ENCODE data around the gene CAMK1D. TPM values are rescaled to one million over a fixed set of nuclear protein-coding genes. Genes with fewer than 3 reads are reported as not detected.
"Not testable (repeated sequence)": the region's sequence is repeated elsewhere in the genome, so short reads cannot be mapped to it uniquely, and the experiment has no call there.

CAMK1D gene
- total RNA-seq: 10 to 100 TPM; 15.4 to 15.5 TPM

DNA sequence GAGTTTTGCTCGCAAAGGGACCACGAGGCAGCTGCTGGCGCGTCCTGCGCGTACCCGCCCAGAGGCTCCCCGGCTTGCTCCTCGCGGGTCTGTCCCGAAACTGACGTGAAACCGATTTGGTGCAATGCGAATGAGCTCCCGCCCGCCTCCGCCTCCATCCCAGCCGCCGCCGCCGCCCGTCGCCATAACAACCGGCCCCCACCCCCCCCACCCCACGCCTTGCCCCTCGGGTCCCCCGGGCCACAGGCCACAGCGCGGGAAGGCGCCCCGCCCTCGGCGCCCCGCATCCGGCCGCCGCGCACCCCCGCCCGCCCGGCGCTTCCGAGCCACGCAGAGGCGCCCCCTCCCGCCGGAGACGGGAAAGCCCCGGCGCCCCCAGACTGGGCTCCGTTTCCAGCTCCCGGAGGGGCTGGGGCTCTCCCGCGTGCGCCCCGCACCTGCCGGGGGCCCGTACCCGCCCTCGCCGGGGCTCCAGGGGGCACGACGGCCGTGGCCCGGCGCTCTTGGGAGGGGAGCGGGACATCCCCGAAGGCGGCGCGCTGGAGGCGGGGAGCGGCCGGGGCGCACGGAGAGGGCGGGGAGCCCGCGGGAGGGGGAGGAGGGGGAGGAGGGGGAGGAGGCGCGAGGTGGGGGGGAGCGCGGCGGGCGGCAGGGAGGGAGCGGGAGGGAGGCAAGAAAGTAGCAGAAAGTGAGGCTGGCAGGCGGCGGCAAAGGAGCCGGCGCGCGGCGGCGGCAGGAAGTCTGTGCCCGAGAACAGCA, at the start of gene CAMK1D:
TSS of gene CAMK1D (plus strand) at position 678 of the 759 bp plus-strand sequence.
- Mint-ChIP-seq H3K36me3 (ENCODE audit: low read depth) (no peaks in the 10 kb centered on the region), H3K4me1 (peaks cover 35% of the 10 kb centered on the region), H3K27me3 (peaks cover 34% of the 10 kb centered on the region), H3K27ac (peak within 1 kb of the TSS; percentile 98), H3K4me3 (peak within 1 kb of the TSS; percentile 92), H3K9me3 (no peaks in the 10 kb centered on the region)
- peak; percentile 91 for DNase-seq
- ChIA-PET POLR2A (no interaction called here), CTCF (interaction anchor here (0.9 to 1.4 kb wide), 4 partner anchors 22 to 296 kb away, joined by 3 to 4 read pairs (median 3); no protein-coding TSS in a partner anchor)

DNA sequence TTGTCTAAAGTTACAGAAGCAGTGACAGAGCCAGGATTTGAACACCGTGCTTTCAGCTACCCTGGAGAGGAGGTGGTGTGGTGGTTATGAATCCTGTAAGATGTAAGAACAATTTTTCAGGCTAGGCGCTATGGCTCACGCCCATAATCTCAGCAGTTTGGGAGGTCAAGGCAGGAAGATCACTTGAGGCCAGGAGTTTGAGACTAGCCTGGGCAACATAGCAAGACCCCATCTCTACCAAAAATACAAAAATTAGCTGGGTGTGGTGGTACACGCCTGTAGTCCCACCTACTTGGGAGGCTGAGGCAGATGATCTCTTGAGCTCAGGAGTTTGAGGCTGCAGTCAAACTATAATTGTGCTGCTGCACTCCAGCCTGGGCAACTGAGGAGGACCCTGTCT, 48.3 kb upstream of the CAMK1D start:
- DNase-seq; H3K27ac Mint-ChIP-seq; H3K36me3 Mint-ChIP-seq (ENCODE audit: low read depth); H3K9me3 Mint-ChIP-seq; H3K4me3 Mint-ChIP-seq; H3K27me3 Mint-ChIP-seq; H3K4me1 Mint-ChIP-seq; POLR2A ChIA-PET: not testable (repeated sequence)
- CTCF ChIA-PET: interaction anchor here (0.6 kb wide), 1 partner anchor 40 kb away, joined by 3 read pairs; no protein-coding TSS in a partner anchor

DNA sequence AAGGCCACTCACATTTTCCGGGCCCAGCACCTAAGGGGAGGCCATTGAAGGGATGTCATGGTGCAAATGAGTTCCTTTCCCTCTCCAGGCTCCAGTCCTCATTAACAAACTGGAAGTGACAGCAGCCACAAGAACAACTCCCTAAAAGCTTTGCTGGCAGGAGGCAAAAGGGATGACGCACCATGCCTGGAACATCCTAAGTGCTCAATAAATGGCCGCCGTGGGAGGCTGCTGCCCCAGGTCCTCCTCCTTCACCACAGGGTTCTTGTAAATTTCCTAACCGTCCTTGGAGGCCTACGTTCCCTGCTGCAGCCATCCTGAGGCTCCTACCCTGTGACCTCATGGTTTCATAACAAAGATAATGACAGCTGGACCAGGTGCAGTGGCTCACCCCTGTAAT, 41.3 kb upstream of the CAMK1D start:
- peaks cover 2% of the 10 kb centered on the region for H3K4me1 Mint-ChIP-seq
- ChIA-PET POLR2A (no interaction called here), CTCF (no interaction called here)
- H3K4me3 Mint-ChIP-seq: no peak overlapping the region
- H3K27me3 Mint-ChIP-seq: no peaks in the 10 kb centered on the region
- H3K36me3 Mint-ChIP-seq (ENCODE audit: low read depth): no peaks in the 10 kb centered on the region
- no peak for DNase-seq
- no peak overlapping the region for H3K27ac Mint-ChIP-seq
- no peaks in the 10 kb centered on the region for H3K9me3 Mint-ChIP-seq

DNA sequence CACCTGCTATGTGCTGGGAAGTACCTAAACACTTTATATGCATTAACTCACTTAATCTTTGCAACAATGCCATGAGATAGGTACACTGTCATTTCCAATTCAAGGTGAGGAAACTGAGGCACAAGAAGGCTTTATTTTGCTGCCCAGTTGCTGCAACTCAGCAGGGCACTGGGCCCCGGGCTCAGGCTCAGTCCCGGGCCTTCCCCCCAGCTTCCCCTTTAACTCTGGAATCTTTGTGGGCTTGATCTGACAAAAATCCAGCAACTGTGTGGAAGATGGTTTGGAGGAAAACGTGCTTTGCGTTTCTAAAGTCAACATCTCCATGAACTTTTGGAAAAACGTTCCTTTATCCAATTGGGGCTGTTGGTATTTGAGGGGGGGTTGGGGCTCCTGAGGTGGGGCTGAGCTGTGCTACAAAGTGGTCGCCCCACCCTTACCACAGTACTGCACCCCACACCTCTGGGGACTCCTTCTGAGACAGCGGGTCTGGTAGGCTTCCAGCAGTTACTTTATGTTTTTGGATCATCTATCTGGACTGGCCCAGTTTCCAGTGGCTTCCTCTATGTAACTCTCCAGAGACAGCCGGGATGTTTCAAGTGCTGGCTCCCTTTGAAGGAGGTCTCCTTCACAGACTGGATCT, 40.5 kb upstream of the CAMK1D start:
- ChIA-PET POLR2A (no interaction called here), CTCF (interaction anchor here (0.6 kb wide), 1 partner anchor 31 kb away, joined by 4 read pairs; no protein-coding TSS in a partner anchor)
- H3K27ac Mint-ChIP-seq: no peak overlapping the region
- no peaks in the 10 kb centered on the region for H3K36me3 Mint-ChIP-seq (ENCODE audit: low read depth)
- no peak overlapping the region for H3K4me3 Mint-ChIP-seq
- no peaks in the 10 kb centered on the region for H3K9me3 Mint-ChIP-seq
- no peak for DNase-seq
- no peaks in the 10 kb centered on the region for H3K27me3 Mint-ChIP-seq
- H3K4me1 Mint-ChIP-seq: peaks cover 2% of the 10 kb centered on the region

DNA sequence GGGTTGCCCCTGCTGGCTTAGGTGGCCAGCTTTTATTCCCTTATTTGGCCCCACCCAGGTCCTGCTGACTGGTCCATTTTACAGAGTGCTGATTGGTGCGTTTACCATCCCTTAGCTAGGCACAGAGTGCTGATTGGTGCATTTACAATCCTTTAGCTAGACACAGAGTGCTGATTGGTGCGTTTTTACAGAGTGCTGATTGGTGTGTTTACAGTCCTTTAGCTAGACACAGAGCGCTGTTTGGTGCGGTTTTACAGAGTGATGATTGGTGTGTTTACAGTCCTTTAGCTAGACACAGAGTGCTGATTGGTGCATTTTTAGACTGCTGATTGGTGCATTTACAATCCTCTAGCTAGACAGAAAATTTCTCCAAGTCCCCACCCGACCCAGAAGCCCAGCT, 39.6 kb upstream of the CAMK1D start:
- H3K36me3 Mint-ChIP-seq (ENCODE audit: low read depth); H3K4me1 Mint-ChIP-seq; CTCF ChIA-PET; H3K27me3 Mint-ChIP-seq; POLR2A ChIA-PET; H3K4me3 Mint-ChIP-seq; H3K9me3 Mint-ChIP-seq; DNase-seq; H3K27ac Mint-ChIP-seq: not testable (repeated sequence)

DNA sequence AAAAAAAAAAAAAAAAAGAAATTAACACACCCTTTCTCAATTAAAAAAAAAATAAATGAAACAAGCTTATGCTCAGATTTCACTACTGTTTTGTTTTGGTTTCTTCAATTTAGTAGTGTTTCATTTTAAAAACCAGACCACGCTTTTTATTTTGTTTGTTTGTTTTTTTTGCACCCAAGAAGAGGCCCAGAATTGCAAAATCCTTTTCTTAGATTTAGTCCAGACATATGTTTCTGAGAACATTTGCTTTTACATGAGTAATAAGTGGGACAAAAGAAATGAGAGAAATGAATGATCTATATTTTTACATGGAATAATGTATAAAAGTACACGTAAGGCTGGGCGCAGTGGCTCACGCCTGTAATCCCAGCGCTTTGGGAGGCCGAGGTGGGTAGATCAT, 34.5 kb upstream of the CAMK1D start:
- ChIA-PET CTCF (no interaction called here), POLR2A (no interaction called here)
- DNase-seq: no peak
- H3K27ac Mint-ChIP-seq: no peak overlapping the region
- no peaks in the 10 kb centered on the region for H3K27me3 Mint-ChIP-seq
- H3K4me1 Mint-ChIP-seq: no peaks in the 10 kb centered on the region
- H3K36me3 Mint-ChIP-seq (ENCODE audit: low read depth): no peaks in the 10 kb centered on the region
- H3K4me3 Mint-ChIP-seq: no peak overlapping the region
- no peaks in the 10 kb centered on the region for H3K9me3 Mint-ChIP-seq

DNA sequence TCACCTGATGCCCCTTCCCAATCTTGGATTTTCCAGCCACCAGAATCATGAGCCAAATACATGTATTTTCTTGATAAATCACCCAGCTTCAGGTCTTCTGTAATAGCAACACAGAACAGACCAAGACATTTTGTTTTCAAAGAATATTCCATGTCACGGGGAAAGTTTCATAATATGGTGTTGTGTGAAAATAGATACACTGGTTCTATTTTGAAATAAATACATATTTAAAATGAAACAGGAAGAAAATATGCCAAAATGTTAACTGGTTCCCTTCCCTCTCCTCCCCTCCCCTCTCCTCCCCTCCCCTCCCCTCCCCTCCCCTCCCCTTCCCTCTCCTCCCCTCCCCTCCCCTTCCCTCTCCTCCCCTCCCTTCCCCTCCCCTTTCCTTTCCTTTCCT, 30.3 kb upstream of the CAMK1D start:
- ChIA-PET POLR2A (no interaction called here), CTCF (no interaction called here)
- H3K36me3 Mint-ChIP-seq (ENCODE audit: low read depth): no peaks in the 10 kb centered on the region
- H3K4me1 Mint-ChIP-seq: peaks cover 1% of the 10 kb centered on the region
- no peak for DNase-seq
- H3K4me3 Mint-ChIP-seq: no peak overlapping the region
- no peaks in the 10 kb centered on the region for H3K27me3 Mint-ChIP-seq
- no peaks in the 10 kb centered on the region for H3K9me3 Mint-ChIP-seq
- H3K27ac Mint-ChIP-seq: no peak overlapping the region

DNA sequence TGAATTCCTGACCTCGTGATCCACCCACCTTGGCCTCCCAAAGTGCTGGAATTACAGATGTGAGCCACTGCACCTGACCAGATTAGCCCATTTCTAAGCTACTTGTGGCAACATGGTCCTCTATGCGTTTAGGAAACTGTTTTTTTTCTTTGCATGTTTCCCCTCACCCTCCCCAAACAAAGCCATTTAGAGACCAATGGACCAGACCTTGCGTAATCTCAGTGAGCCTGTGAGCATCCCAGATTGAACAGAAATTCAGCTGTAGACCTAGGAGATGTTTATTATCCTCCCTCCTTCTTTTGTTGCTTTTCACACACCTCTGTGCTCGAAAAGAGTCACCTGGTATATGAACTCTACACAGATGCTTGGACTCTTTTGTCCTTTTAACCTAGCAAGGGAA, 28.5 kb upstream of the CAMK1D start:
- no peak overlapping the region for H3K4me3 Mint-ChIP-seq
- H3K27me3 Mint-ChIP-seq: no peaks in the 10 kb centered on the region
- H3K4me1 Mint-ChIP-seq: peaks cover 1% of the 10 kb centered on the region
- H3K9me3 Mint-ChIP-seq: no peaks in the 10 kb centered on the region
- no peak overlapping the region for H3K27ac Mint-ChIP-seq
- POLR2A ChIA-PET: no interaction called here
- DNase-seq: no peak
- CTCF ChIA-PET: interaction anchor here (1.5 kb wide), 1 partner anchor 13 kb away, joined by 4 read pairs; no protein-coding TSS in a partner anchor
- no peaks in the 10 kb centered on the region for H3K36me3 Mint-ChIP-seq (ENCODE audit: low read depth)

DNA sequence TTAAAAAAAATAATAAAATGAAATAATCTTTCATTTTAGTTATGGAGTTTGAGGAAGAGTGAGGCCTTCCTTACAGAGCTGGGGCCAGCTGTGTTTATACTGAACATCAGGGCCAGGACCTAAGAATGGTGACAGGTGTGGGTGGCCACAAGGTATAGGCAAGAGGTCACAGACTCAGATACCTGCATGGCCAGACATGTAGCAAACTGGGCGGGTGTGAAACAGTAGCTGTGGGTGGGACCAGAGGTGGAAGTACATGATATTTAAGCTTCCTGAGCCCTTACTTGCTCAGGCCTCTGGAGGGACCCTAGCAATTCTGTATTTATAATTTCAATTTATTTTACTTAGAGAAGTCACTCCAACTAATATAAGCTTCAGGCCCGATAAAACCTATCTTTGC, 27.7 kb upstream of the CAMK1D start:
- POLR2A ChIA-PET: no interaction called here
- Mint-ChIP-seq H3K4me1 (peaks cover 1% of the 10 kb centered on the region), H3K36me3 (ENCODE audit: low read depth) (no peaks in the 10 kb centered on the region), H3K27me3 (no peaks in the 10 kb centered on the region), H3K4me3 (no peak overlapping the region), H3K27ac (no peak overlapping the region), H3K9me3 (no peaks in the 10 kb centered on the region)
- CTCF ChIA-PET: interaction anchor here (1.5 kb wide), 1 partner anchor 12 kb away, joined by 4 read pairs; no protein-coding TSS in a partner anchor
- DNase-seq: no peak

DNA sequence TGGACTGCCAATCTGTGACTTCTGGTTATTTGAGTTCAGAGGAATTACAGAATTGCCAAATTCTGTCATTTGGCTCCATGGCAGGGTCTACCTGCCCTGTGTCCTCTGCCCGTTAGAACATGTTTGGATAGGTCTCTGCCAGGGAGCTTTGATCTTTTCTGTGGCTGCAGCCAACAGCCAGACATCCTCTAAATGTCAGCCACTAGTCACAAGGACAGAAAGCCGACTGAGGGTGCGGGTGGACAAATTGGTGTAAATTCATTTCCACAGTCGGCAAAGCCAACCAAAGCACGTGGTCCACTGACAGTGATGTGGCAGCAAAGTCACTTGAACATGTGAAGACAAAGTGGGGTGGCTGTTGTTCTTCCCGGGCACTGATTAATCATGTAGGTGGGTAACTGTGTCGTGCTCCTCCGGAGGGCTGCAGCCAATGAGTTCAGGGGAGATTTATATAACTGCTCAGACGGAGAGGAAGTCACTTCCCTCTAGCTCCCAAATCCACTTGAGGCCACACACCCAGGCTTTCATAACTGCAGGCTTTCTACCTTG, 26.7 kb upstream of the CAMK1D start:
- Mint-ChIP-seq H3K4me3 (no peak overlapping the region), H3K27me3 (no peaks in the 10 kb centered on the region), H3K27ac (no peak overlapping the region), H3K9me3 (no peaks in the 10 kb centered on the region), H3K36me3 (ENCODE audit: low read depth) (no peaks in the 10 kb centered on the region), H3K4me1 (peaks cover 1% of the 10 kb centered on the region)
- no peak for DNase-seq
- CTCF ChIA-PET: interaction anchor here (0.6 kb wide), 1 partner anchor 385 kb away, joined by 5 read pairs; no protein-coding TSS in a partner anchor
- POLR2A ChIA-PET: interaction anchor here (0.5 kb wide), 1 partner anchor 306 kb away, joined by 3 read pairs; no protein-coding TSS in a partner anchor

DNA sequence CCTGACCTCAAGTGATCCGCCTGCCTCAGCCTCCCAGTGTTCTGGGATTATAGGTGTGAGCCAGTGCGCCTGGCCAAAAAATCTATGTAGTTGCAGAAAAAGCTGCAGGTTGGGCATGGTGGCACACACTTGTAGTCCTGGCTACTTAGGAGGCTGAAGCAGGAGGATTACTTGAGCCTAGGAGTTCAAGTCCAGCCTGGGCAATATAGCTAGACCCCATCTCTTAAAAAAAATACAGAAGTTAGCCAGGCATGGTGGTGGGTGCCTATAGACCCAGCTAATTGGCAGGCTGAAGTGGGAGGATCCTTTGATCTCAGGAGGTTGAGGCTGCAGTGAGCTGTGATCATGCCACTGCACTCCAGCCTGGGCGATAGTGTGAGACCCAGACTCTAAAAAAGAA, 24.8 kb upstream of the CAMK1D start:
- no peak for DNase-seq
- no peak overlapping the region for H3K4me3 Mint-ChIP-seq
- H3K4me1 Mint-ChIP-seq: peaks cover 1% of the 10 kb centered on the region
- no peaks in the 10 kb centered on the region for H3K9me3 Mint-ChIP-seq
- no peaks in the 10 kb centered on the region for H3K36me3 Mint-ChIP-seq (ENCODE audit: low read depth)
- ChIA-PET POLR2A (interaction anchor here (0.6 kb wide), 1 partner anchor 1988 kb away, joined by 6 read pairs; no protein-coding TSS in a partner anchor), CTCF (no interaction called here)
- H3K27ac Mint-ChIP-seq: no peak overlapping the region
- no peaks in the 10 kb centered on the region for H3K27me3 Mint-ChIP-seq

DNA sequence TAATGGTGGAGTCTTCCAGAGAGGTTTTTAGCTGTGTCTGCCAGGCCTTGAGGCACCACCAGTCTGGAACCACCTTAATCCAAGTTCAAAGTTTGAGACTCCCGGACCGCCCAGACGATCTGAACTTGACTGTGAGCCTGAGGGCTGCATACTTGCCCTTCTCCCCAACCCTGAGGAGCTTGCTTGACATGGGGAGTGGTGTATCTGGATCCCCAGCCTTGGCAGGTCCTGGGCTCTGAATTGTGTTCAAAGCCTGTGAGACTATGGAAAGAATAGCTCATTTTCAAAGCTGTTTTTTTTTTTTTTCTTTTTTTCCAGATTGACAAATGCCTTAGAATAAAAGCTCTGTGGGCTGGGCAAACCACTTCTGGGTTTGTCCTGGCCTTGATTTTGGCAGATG, 22.3 kb upstream of the CAMK1D start:
- H3K27ac Mint-ChIP-seq: no peak overlapping the region
- no peaks in the 10 kb centered on the region for H3K36me3 Mint-ChIP-seq (ENCODE audit: low read depth)
- H3K27me3 Mint-ChIP-seq: no peaks in the 10 kb centered on the region
- ChIA-PET CTCF (interaction anchor here (0.6 to 0.9 kb wide), 2 partner anchors 22 to 271 kb away, joined by 3 read pairs; partner anchors contain the start of gene CAMK1D), POLR2A (no interaction called here)
- H3K9me3 Mint-ChIP-seq: no peaks in the 10 kb centered on the region
- DNase-seq: no peak
- H3K4me1 Mint-ChIP-seq: peaks cover 1% of the 10 kb centered on the region
- no peak overlapping the region for H3K4me3 Mint-ChIP-seq

DNA sequence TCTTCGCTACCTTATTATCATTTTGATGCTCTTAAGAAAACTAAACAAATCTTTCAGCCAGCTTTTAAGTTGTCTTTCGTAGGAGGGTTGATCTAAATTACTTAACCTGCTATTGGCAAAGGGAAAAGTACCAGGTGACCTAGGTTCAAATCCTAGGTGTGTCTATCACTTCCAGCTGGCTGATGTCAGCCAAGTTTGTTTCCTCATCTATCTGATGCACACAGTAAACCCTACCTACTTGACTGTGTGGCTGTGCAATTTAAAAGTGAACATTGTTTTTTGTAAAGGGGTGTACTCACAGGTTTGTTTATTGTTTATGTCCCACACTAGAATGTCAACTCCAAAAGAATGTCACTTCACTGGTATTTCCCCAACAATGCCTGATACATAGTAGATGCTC, 21.9 kb upstream of the CAMK1D start:
- no peak for DNase-seq
- ChIA-PET CTCF (interaction anchor here (0.6 to 0.9 kb wide), 3 partner anchors 22 to 493 kb away, joined by 3 read pairs; partner anchors contain the start of gene CAMK1D), POLR2A (no interaction called here)
- Mint-ChIP-seq H3K27me3 (no peaks in the 10 kb centered on the region), H3K4me1 (peaks cover under 1% of the 10 kb centered on the region), H3K36me3 (ENCODE audit: low read depth) (no peaks in the 10 kb centered on the region), H3K4me3 (no peak overlapping the region), H3K9me3 (no peaks in the 10 kb centered on the region), H3K27ac (no peak overlapping the region)
